Raji (cell line): ENCODE measurements around the gene MMAB.

Experiments used
- POLR2A ChIP-seq: IDR thresholded peaks from 2 replicates; pipeline ENCODE4 v1.6.1; 2011; ENCODE audit warnings: low read depth, low read length, control low read depth; ENCODE audit not compliant: insufficient read depth

MMAB gene

GRCh38 chr12:109608270-109608669 lies 35.0 kb upstream of the MMAB start:
- no peak for TF ChIP-seq POLR2A

GRCh38 chr12:109607618-109608017 lies 34.3 kb upstream of the MMAB start:
- TF ChIP-seq POLR2A = no peak

DNA sequence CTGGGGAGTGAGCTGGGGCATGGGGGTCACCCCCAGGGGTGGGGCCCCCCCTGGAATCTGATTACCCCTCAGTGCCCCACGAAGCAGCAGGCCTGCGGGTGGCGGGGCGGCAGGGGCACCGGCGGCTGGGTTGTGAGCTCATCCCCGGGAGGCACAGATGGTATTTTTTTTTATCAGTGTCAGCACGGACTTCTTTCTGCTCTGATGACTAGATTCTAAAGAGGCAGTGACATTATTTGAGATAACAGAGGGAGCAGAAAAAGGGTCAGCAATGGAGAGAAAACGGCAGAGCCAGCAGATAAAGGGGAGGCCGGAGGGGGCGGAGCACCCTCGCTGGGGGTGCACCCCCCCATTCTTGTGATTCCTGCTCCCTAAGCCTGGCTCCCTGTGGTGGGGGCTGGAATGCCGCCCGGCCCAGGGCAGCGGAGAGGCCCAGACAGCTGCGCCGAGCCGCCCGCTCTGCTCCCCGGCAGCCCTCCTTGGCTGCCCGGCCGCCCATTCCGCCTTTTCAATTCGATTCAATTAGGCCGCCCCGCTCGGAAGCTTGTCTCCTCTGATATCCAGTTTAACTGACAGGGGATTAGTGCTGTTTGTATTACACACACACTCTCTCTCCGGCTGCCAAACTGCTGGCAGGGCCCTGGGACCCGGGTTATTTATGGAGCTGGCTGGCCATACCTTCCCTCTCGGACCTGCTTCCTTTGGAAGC lies 33.2 kb upstream of the MMAB start:
- TF ChIP-seq POLR2A = no peak

GRCh38 chr12:109605599-109606228 lies 32.4 kb upstream of the MMAB start:
- no peak for TF ChIP-seq POLR2A

DNA sequence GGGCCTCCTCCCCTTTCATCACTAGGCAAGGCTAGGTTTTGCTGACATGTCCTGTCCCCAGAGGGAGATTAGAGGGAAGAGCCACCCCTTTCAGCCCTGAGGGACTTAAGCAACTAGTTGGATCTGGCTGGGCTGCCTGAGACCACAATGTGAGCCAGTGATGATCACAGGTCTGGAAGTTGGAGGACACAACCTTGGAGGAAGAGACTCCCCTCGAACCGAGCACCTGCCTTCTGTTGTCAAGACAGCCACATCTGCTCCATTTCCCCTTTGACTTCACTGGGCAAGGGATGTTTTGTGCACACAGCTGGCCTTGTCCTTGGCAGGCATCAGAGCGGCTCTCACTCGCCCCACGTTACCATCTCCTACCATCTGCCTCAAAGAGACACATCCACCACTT lies 31.7 kb upstream of the MMAB start:
- no peak for TF ChIP-seq POLR2A

GRCh38 chr12:109604132-109604585 lies 30.9 kb upstream of the MMAB start:
- TF ChIP-seq POLR2A = no peak

DNA sequence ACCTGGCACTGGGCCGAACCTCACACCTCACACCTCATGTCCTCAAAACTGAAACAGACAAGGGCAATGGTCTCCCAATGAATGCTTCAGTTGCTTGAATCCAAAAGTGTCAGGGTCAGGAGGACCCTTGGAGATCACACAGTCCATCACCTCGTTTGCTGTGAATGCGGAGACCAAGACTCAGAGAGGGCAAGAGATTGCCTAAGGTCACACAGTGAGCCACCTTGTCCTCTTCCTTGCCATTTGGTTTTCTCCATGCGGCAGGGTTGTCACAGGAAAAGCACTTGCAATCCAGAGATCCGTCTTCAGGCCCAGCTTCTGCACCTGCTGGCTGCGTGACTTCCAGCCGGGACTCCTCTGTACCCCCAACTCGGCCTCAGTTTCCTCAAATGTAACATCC lies 28.3 kb upstream of the MMAB start:
- no peak for TF ChIP-seq POLR2A

DNA sequence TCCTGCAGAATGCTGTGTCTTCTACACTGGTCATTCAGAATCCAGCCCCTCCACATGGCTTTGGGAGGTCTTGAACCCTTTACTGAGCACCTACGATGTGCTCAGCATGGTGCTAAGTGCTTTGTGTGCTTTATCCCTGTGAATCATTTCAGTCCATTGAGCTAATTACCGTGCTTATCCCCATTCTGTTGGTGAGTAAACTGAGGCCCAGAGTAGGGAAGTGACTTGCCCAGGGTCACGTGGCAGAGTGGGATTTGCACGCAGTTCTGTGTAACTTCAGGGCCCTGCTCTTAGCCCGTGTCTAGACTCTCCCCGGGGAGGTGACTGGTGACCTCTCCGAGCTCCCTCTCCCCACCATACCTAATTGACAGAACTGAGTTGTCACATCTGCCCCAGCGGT lies 27.7 kb upstream of the MMAB start:
- no peak for TF ChIP-seq POLR2A

DNA sequence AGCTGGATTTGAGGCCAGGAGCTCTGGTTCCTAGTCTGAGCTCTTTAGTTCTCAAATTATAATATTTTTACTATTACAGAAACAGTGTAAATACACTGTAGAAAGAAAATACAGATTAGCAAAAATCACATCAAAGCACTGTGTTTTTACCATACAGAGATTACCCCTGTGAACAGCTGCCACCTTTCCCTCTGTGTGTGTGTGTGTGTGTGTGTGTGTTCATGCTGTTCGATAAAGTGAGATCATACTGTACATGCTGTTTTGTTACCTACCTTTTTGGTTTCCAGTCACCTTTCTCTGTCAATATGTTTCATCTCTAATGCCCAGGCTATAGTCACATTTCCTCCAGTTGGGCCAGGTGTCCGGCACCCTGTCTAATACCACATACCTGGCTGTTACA lies 27.2 kb upstream of the MMAB start:
- TF ChIP-seq POLR2A = no peak

- TF ChIP-seq POLR2A = no peak
Measured at GRCh38 chr12:109599087-109599486, 25.8 kb upstream of the MMAB start.

- TF ChIP-seq POLR2A = no peak
Measured at GRCh38 chr12:109598428-109598854, 25.1 kb upstream of the MMAB start.

DNA sequence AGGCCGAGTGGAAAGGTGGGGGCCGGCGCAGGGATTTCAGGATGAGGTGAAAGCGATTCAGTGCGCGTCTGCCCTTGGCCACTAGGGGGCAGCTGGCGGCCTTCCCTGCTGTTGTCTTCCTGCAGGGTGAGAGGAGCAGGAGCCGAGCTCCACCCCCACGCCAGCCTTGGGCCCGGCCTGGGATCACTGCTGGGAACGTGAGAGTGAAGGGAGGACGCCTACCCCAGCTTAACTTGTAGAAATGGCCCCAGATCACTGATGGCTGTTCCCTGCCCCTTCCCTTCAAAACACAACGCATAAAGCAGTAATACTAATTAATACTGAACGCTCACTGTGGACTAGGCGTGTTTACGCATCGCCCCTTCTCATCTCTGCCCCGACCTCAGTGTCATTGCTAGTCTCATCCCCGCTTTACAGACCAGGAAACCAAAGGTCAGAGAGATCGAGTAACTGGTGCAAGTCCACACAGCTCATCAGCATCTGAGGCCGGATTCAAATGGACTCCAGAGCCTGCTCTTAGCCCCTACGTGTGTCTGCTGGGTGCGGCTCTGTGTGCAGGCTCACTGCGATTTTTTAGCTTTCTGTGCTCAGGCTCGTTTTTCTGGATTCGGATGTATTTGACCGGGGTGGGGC lies 24.6 kb upstream of the MMAB start:
- no peak for TF ChIP-seq POLR2A

- TF ChIP-seq POLR2A = no peak
Measured at GRCh38 chr12:109597414-109597794, 24.1 kb upstream of the MMAB start.

- TF ChIP-seq POLR2A = no peak
Measured at GRCh38 chr12:109596418-109597244, 23.3 kb upstream of the MMAB start.

- TF ChIP-seq POLR2A = no peak
Measured at GRCh38 chr12:109595321-109595902, 22.1 kb upstream of the MMAB start.
